22Rv1 (cell line): ENCODE measurements around the gene CLEC19A.

Source experiments
- CTCF ChIP-seq: fragments of 450-650 bp; IDR thresholded peaks from 2 replicates; pipeline ENCODE4 v1.5.1; 2017; ENCODE audit warnings: mild to moderate bottlenecking
- ZFX ChIP-seq: fragments of 450-650 bp; IDR thresholded peaks from 2 replicates; pipeline ENCODE4 v1.6.1; 2017; ENCODE audit warnings: antibody characterized with exemption, borderline replicate concordance

- no peak for TF ChIP-seq CTCF
- TF ChIP-seq ZFX, result no peak
Observed at GRCh38 chr16:19252904-19253303, 32.6 kb upstream of the CLEC19A start.
